Endothelial cell of umbilical vein (primary cell): ENCODE measurements around the gene PRG2.

Experiments
- EZH2 ChIP-seq: IDR thresholded peaks from 2 replicates; pipeline ENCODE4 v1.6.1; 2012; ENCODE audit warnings: borderline replicate concordance, low read depth, mild to moderate bottlenecking, moderate library complexity, low read length, inconsistent platforms; ENCODE audit not compliant: severe bottlenecking
- FOS ChIP-seq: IDR thresholded peaks from 2 replicates; pipeline ENCODE4 v1.6.1; 2011; ENCODE audit warnings: mild to moderate bottlenecking, low read length, moderate library complexity, borderline replicate concordance; ENCODE audit not compliant: insufficient read depth
- JUN ChIP-seq: IDR thresholded peaks from 2 replicates; pipeline ENCODE4 v1.6.1; 2011; ENCODE audit warnings: borderline replicate concordance, low read depth; ENCODE audit not compliant: insufficient read length, insufficient read depth
- MYC ChIP-seq: IDR thresholded peaks from one replicate; pipeline ENCODE4 v1.6.1; 2011; ENCODE audit warnings: mild to moderate bottlenecking, low read depth, low read length
- POLR2A ChIP-seq: IDR thresholded peaks from 2 replicates; pipeline ENCODE4 v1.6.1; 2012; ENCODE audit warnings: low read depth, mild to moderate bottlenecking, control low read depth, low read length
- POLR2AphosphoS5 ChIP-seq: IDR thresholded peaks from 2 replicates; pipeline ENCODE4 v1.6.1; 2012; ENCODE audit warnings: low read depth, mild to moderate bottlenecking, control low read depth, low read length, moderate library complexity; ENCODE audit not compliant: insufficient read depth
- TF ChIP-seq, protein P1 (sequence below), 2 donors: IDR thresholded peaks; 1 replicate in 1 of 2; 2 replicates in 1 of 2; pipeline ENCODE4 v1.5.1; 2011; ENCODE audit warnings: low read length in 2 of 2, mild to moderate bottlenecking in 2 of 2, moderate library complexity in 2 of 2, control low read depth in 1 of 2, inconsistent platforms in 1 of 2, low read depth in 1 of 2; ENCODE audit not compliant: insufficient read depth in 1 of 2; ENCODE audit errors: extremely low read depth in 1 of 2
- TF ChIP-seq, protein P2 (sequence below): IDR thresholded peaks from 2 replicates; pipeline ENCODE4 v1.6.1; 2011; ENCODE audit not compliant: insufficient read depth, insufficient read length

DNA sequence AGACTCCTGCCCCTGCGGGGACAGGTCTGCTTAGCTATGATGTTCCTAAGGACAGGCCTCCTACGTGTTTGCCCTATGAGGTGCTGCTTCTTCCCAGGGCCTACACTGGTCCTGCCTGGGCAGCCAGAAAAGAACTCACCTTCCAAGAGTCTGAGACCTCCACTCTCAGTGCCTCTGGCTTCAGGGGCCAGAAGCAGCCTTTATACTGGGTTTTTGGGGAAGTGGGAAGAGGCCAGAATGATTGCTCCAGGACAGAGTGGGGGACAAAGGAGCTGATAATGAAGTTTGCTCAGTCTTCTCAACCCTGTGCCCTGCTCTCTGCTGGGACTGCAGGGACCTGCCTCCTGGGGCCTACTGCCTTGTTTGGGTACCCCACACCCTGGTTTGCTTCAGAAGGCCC, 9.5 kb downstream of the PRG2 start, which contains the start of gene PRG3:
- TF ChIP-seq, protein P1, sequence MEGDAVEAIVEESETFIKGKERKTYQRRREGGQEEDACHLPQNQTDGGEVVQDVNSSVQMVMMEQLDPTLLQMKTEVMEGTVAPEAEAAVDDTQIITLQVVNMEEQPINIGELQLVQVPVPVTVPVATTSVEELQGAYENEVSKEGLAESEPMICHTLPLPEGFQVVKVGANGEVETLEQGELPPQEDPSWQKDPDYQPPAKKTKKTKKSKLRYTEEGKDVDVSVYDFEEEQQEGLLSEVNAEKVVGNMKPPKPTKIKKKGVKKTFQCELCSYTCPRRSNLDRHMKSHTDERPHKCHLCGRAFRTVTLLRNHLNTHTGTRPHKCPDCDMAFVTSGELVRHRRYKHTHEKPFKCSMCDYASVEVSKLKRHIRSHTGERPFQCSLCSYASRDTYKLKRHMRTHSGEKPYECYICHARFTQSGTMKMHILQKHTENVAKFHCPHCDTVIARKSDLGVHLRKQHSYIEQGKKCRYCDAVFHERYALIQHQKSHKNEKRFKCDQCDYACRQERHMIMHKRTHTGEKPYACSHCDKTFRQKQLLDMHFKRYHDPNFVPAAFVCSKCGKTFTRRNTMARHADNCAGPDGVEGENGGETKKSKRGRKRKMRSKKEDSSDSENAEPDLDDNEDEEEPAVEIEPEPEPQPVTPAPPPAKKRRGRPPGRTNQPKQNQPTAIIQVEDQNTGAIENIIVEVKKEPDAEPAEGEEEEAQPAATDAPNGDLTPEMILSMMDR (IDR thresholded peaks at IDR 0.05; ENCODE audit: extremely low read depth in 1 of 2, insufficient read depth in 1 of 2, low read depth in 1 of 2, low read length in 2 of 2), result no peak
- TF ChIP-seq JUN, result no peak
- no peak for TF ChIP-seq POLR2A
- no peak for TF ChIP-seq POLR2AphosphoS5
- no peak for TF ChIP-seq MYC
- TF ChIP-seq, protein P2, sequence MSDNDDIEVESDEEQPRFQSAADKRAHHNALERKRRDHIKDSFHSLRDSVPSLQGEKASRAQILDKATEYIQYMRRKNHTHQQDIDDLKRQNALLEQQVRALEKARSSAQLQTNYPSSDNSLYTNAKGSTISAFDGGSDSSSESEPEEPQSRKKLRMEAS, result no peak
- no peak for TF ChIP-seq FOS
- no peak for TF ChIP-seq EZH2
